Esophagus muscularis mucosa (tissue), 4 donors: ENCODE measurements around the gene WNK1. TPM values are rescaled to one million over a fixed set of nuclear protein-coding genes. Genes with fewer than 3 reads are reported as not detected.

Source experiments
- DNase-seq: peaks from one replicate; pipeline ENCODE4 v3.0.0-alpha.2; 2017; ENCODE audit errors: extremely low spot score
- H3K27ac ChIP-seq, 4 donors: fragments of 200-600 bp; sonication (generic); replicated peaks in 1 of 4; 1 replicate in 3 of 4; 2 replicates in 1 of 4; pipeline ENCODE4 v1.5.1; 2016 to 2019; ENCODE audit warnings: mild to moderate bottlenecking in 1 of 4
- H3K27me3 ChIP-seq, 4 donors: fragments of 200-600 bp; sonication (generic); one replicate each; pipeline versions ENCODE4 v1.5.1 to v1.6.0; 2016 to 2019
- H3K36me3 ChIP-seq, 4 donors: fragments of 200-600 bp; sonication (generic); one replicate each; pipeline ENCODE4 v1.5.1; 2016 to 2019
- H3K4me1 ChIP-seq, 4 donors: fragments of 200-600 bp; sonication (generic); one replicate each; pipeline ENCODE4 v1.5.1; 2016 to 2019
- H3K4me3 ChIP-seq, 4 donors: fragments of 200-600 bp; sonication (generic); 1 replicate in 2 of 4; 2 replicates in 2 of 4; pipeline ENCODE4 v1.5.1; 2016 to 2019; ENCODE audit warnings: mild to moderate bottlenecking in 4 of 4, moderate library complexity in 1 of 4
- H3K9me3 ChIP-seq, 4 donors: fragments of 200-600 bp; sonication (generic); 1 replicate in 3 of 4; 2 replicates in 1 of 4; pipeline ENCODE4 v1.5.1; 2016 to 2019
- EP300 ChIP-seq: sonication (generic); formaldehyde crosslinking; IDR thresholded peaks from one replicate; pipeline ENCODE4 v1.6.1; 2017; ENCODE audit warnings: antibody characterized with exemption
- POLR2A ChIP-seq: fragments of 450-650 bp; IDR thresholded peaks from one replicate; pipeline ENCODE4 v1.6.1; 2017; ENCODE audit warnings: antibody characterized with exemption, moderate library complexity, mild to moderate bottlenecking, low read depth
- POLR2AphosphoS5 ChIP-seq, 2 donors: sonication (generic); formaldehyde crosslinking; IDR thresholded peaks; one replicate each; pipeline ENCODE4 v1.6.1; 2017; ENCODE audit warnings: antibody characterized with exemption in 2 of 2
- WGBS: methylation state at CpG from one replicate; pipeline ENCODE4 v1.1.5; 2018; 5-methylcytosine and 5-hydroxymethylcytosine counted together
- intact Hi-C: fragments of 100-400 bp; cut with DNase I; formaldehyde crosslinking; loops from one replicate; pipeline ENCODE4 v1.15.1; 2023
- total RNA-seq, 4 donors: library from RNA; depleted of rRNA; stranded (reverse); fragments of >200 nt; gene quantifications; one replicate each; pipeline versions ENCODE4 v1.1.0 to v1.2.1, GENCODE V29; 2016
- TF ChIP-seq, protein P1 (sequence below), 3 experiments: fragments of 200-600 bp in 2 of 3; fragments of 450-650 bp in 1 of 3; sonication (generic) in 2 of 3; IDR thresholded peaks; one replicate each; pipeline ENCODE4 v1.5.1; 2017 to 2019; ENCODE audit warnings: antibody characterized with exemption in 3 of 3, mild to moderate bottlenecking in 2 of 3, moderate library complexity in 1 of 3

The WNK1 gene
- total RNA-seq, 4 donors from 2014 or later = 137 to 250 (median 158) TPM

DNA sequence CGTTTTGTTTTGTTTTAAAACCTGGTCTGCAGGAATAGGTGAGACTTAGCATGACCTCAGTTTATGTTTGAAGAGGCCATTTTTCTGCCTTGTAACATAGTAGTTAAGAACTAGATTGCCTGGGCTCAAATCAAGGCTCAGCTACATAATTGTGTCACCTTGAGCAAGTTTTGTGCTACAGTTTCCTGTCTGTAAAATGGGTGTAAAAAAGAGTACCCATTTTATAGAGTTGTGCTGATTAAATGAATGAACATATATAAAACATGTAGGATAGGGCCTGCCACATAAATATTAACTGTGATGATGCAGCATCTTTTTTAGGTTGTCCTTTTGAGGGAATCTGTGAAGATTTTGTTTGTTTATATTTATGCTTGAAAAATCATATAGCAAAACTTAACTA is 7.2 kb downstream of the WNK1 start:
- no peak overlapping the region for H3K27ac ChIP-seq
- no CpG with 5 or more reads among the region's 1 CpG for WGBS
- H3K27me3 ChIP-seq = no peaks in the 10 kb centered on the region
- peaks cover 9 to 89% (median 34%) of the 10 kb centered on the region in 4 donors for H3K4me1 ChIP-seq
- TF ChIP-seq POLR2A (no peak), EP300 (no peak), POLR2AphosphoS5 (IDR thresholded peaks at IDR 0.05) (no peak)
- TF ChIP-seq, protein P1, sequence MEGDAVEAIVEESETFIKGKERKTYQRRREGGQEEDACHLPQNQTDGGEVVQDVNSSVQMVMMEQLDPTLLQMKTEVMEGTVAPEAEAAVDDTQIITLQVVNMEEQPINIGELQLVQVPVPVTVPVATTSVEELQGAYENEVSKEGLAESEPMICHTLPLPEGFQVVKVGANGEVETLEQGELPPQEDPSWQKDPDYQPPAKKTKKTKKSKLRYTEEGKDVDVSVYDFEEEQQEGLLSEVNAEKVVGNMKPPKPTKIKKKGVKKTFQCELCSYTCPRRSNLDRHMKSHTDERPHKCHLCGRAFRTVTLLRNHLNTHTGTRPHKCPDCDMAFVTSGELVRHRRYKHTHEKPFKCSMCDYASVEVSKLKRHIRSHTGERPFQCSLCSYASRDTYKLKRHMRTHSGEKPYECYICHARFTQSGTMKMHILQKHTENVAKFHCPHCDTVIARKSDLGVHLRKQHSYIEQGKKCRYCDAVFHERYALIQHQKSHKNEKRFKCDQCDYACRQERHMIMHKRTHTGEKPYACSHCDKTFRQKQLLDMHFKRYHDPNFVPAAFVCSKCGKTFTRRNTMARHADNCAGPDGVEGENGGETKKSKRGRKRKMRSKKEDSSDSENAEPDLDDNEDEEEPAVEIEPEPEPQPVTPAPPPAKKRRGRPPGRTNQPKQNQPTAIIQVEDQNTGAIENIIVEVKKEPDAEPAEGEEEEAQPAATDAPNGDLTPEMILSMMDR (IDR thresholded peaks at IDR 0.05) = no peak
- H3K36me3 ChIP-seq = peaks cover 0 to 7% (median 0%) of the 10 kb centered on the region in 4 donors
- no peak overlapping the region for H3K4me3 ChIP-seq
- intact Hi-C loops = loop anchor here (10.0 kb wide), 1 partner anchor 835 kb away; the partner anchor contains the start of gene FBXL14
- no peak for DNase-seq
- no peaks in the 10 kb centered on the region for H3K9me3 ChIP-seq

- peaks cover 0 to 7% (median 0%) of the 10 kb centered on the region in 4 donors for H3K36me3 ChIP-seq
- no peaks in the 10 kb centered on the region for H3K27me3 ChIP-seq
- no peaks in the 10 kb centered on the region for H3K9me3 ChIP-seq
- TF ChIP-seq POLR2AphosphoS5 (IDR thresholded peaks at IDR 0.05) = no peak
- TF ChIP-seq, protein P1 (IDR thresholded peaks at IDR 0.05) = no peak
- no peak for TF ChIP-seq POLR2A
- TF ChIP-seq EP300 = no peak
- no peak for DNase-seq
- no peak overlapping the region for H3K4me3 ChIP-seq
- no peak overlapping the region for H3K27ac ChIP-seq
- WGBS = 29% methylated on average over 1 of the region's 1 CpG
- intact Hi-C loops = no loop called here
- H3K4me1 ChIP-seq = peaks cover 8 to 93% (median 36%) of the 10 kb centered on the region in 4 donors
Observed at GRCh38 chr12:761256-761655, 8.9 kb downstream of the WNK1 start.

GRCh38 chr12:765840-766239 is 13.5 kb downstream of the WNK1 start:
- no peaks in the 10 kb centered on the region for H3K9me3 ChIP-seq
- WGBS = 98% methylated on average over 1 of the region's 1 CpG
- no peak overlapping the region for H3K27ac ChIP-seq
- no peak overlapping the region for H3K4me3 ChIP-seq
- H3K36me3 ChIP-seq = peaks cover 0 to 7% (median 0%) of the 10 kb centered on the region in 4 donors
- intact Hi-C loops = no loop called here
- TF ChIP-seq POLR2AphosphoS5 (IDR thresholded peaks at IDR 0.05) (no peak), POLR2A (no peak), EP300 (no peak)
- TF ChIP-seq, protein P1 (IDR thresholded peaks at IDR 0.05) = no peak
- peaks cover 25 to 83% (median 52%) of the 10 kb centered on the region in 4 donors for H3K4me1 ChIP-seq
- no peaks in the 10 kb centered on the region for H3K27me3 ChIP-seq
- DNase-seq = no peak

- intact Hi-C loops = no loop called here
- WGBS = 85% methylated on average over 1 of the region's 1 CpG
- Histone ChIP-seq H3K4me3 (no peak overlapping the region), H3K36me3 (no peaks in the 10 kb centered on the region), H3K4me1 (peaks cover 34 to 82% (median 68%) of the 10 kb centered on the region in 4 donors), H3K27ac (no peak overlapping the region), H3K9me3 (no peaks in the 10 kb centered on the region), H3K27me3 (no peaks in the 10 kb centered on the region)
- no peak for DNase-seq
- TF ChIP-seq POLR2A (no peak), POLR2AphosphoS5 (IDR thresholded peaks at IDR 0.05) (no peak), EP300 (no peak)
- TF ChIP-seq, protein P1 (IDR thresholded peaks at IDR 0.05) = no peak
Observed at GRCh38 chr12:768434-768833, 16.1 kb downstream of the WNK1 start.

DNA sequence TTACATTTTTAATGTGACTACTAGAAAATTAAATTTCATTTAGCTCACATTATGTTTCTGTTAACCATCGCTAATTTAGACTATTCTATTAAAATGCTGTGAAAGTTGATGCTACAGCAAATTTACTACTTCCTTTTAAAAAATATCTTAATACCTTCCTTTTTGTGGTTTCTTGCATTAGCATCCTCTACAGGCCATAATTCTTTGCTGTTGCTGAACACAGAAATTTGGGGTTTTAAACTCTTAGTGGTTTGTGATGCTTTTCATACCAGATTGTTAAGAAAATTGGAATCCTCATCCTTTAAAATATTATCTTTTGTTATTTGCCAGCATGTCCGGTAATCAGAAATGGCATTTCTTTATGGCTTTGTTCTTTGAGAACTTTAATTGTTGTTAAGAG is 18.1 kb downstream of the WNK1 start:
- no peaks in the 10 kb centered on the region for H3K9me3 ChIP-seq
- H3K27ac ChIP-seq = no peak overlapping the region
- intact Hi-C loops = no loop called here
- H3K36me3 ChIP-seq = no peaks in the 10 kb centered on the region
- TF ChIP-seq POLR2AphosphoS5 (IDR thresholded peaks at IDR 0.05) = no peak
- no peak for TF ChIP-seq POLR2A
- TF ChIP-seq, protein P1 (IDR thresholded peaks at IDR 0.05) = no peak
- H3K27me3 ChIP-seq = no peaks in the 10 kb centered on the region
- peaks cover 50 to 87% (median 80%) of the 10 kb centered on the region in 4 donors for H3K4me1 ChIP-seq
- no peak for DNase-seq
- 79% methylated on average over 2 of the region's 2 CpGs for WGBS
- no peak overlapping the region for H3K4me3 ChIP-seq
